NCI-H82 (cell line): ENCODE data around the gene ST7.
A peak's percentile ranks its signal among the peaks of the same experiment; 100 is the strongest.

Experiments used
- DNase-seq: peaks from one replicate; lab custom pipeline; 2025; lab: John Stamatoyannopoulos, UW

ST7 gene

DNA sequence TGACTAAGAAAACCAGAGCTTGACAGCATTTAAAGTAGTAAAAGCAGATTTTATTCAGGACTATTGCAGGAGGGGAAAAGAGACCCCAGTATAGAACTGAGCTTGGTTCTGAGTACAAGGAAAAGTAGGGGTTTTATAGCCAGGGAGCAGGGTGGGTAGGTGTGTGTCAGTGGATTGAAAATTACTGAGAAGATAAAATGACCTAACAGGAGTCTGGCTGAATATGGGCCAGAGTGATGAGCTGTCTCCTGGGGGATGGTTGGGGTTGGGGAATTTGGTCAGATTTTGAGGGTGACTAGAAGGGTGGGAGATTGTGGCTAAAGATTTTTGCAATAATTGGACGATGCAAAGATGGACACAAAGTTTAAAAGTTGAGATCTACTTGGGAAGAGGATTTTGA lies 114.0 kb downstream of the ST7 start:
- DNase-seq = no peak

DNA sequence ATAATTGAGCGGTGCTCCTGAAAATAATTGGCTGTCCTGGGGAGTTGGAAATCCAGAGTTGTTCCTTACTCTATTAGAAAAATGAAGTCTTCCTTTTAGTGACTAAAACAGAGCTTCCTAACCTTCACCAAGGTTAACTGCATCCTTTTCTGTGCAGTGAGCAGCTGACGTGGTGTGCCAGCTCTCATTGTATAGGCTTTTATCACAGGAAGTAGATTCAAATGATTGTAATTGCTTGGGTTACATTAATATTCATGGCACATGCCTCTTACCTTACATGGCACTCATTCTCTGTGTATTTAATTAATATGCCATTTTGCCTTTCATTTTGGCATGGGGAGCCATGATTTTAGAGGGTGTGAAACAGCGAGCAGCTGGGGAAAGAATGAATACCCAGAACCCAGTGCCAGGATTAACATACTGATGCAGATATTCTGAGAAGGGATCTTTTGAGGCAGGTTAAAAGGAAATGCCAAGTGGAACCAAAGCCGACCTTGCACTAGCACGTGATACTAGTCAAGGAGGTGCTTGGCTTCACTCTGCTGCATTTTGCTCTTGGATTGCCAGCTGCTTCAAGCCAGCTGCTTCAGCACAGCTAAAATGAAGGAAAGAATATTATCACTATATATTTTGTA lies 115.3 kb downstream of the ST7 start:
- no peak for DNase-seq

DNA sequence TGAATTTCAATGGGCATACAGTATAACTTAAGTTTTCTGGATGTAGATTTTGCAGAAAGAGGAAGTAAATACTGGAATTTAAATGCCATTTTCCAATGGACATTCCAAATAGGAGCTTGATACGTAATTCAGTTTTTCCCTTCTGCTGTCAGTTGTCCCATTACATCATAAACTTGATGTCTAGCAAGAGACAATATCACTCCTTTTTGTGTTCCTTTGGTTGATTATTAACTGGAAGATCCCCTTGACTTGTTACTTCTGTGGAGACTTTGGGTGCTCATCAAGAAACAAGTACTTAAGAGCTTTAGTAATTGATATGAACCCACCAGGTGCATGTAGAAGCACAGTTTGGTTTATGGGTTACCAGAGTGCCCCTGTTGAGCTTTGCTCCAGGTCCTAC lies 116.1 kb downstream of the ST7 start:
- DNase-seq = no peak

GRCh38 chr7:117071551-117071950 lies 118.2 kb downstream of the ST7 start:
- DNase-seq = no peak

- peak; percentile 39 for DNase-seq
Measured at GRCh38 chr7:117072620-117073118, 119.4 kb downstream of the ST7 start.

DNA sequence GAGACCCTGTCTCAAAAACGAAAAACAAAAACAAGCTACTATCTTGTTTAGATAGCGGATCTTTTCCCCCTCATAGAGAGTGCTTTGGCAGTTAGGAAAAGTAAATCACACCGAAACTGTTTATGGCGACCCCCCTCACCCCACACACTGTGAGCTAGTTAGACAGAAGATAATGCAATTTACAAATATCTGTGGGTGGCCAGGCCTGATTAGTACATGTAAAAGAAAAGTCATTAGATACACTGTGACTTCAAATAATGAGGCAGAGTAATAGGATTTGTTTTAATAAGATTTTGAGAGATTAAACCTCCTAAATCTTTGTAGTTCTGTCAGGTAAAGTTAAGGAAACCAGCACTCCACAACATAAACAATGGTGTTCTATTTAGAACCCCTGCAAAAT lies 121.1 kb downstream of the ST7 start:
- peak; percentile 93 for DNase-seq

GRCh38 chr7:117075934-117076333 lies 122.6 kb downstream of the ST7 start:
- DNase-seq = no peak

DNA sequence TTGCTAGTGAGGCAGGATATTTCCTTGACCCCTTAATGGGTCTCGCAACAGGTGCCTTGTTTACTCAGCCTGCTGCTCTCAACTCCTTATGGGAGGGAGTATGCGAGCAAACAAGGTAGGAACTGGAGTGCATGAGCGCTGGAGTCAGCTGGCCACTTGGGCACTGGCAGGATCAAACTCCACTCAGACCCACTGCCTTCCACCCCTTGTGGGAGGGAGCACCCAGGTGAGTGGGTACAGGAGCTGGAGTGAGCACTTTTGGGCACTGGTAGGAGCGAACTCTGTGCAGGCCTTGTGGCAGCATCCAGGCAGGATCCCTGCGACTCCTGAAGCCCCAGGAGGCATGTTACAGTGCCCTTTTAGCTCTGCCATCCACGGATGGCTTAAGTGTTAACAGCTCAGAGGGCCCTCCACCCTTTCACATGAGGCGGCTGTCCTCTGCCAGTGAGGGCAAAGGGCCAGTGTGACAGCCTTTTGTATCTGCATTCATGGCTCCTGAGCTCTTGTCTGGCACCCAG lies 123.2 kb downstream of the ST7 start:
- no peak for DNase-seq

DNA sequence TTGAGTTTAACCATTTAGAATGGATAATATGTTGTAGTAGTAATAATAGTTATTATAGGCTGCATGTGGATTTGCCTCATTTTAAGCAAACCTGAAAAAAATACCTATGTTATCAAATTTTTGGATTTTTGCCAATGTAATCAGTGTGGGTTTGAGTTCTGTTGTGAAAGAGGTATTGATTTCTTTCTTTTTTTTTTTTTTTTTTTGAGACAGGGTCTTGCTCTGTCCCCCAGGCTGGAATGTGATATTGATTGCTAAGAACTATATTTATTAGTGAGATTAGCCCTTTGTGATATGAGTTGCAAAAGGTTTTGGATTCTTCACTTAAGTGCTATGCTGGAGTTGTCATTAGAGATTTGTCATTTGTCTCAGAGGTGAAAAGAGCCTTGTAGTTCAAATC lies 124.4 kb downstream of the ST7 start:
- DNase-seq = no peak

- no peak for DNase-seq
Measured at GRCh38 chr7:117082647-117083046, 129.3 kb downstream of the ST7 start.

GRCh38 chr7:117083648-117084047 lies 130.3 kb downstream of the ST7 start:
- peak; percentile 3 for DNase-seq

DNA sequence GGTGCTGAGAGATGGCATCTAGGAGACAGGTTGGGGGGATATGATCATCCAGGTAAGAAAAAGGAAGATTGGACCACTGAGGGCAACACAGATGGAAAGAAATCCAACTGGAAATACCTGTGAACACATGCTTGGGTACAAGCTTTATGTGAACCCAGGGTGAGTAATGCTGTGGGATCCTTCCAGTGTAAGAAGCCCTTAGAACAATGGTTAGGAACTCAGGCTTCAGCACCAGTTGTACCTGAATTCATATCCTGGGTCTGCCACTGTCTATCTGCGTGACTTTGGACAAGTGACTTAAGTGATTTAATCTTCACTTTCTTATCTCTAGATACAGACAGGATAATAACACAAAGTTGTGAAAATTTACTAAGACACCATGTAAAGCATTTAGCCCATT lies 131.0 kb downstream of the ST7 start:
- DNase-seq = no peak

DNA sequence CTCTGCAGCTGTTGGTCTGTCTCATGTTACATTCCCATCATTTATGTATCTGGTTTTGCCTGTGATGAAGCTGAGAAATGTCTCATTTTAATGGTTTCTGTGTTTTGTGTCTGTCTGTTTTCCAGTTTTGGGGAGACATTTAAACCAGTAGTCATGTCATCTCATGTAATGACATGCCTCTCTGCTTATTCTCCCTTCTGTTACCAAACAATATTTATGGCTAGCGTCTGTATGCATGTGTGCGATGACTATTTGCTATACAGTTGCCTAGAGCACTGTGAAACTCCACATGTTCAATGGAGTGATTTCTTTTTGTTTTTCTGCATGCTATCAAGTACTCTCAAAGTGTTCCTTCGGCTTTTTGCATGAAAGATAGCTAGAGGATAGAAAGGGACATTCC lies 132.0 kb downstream of the ST7 start:
- DNase-seq = no peak

DNA sequence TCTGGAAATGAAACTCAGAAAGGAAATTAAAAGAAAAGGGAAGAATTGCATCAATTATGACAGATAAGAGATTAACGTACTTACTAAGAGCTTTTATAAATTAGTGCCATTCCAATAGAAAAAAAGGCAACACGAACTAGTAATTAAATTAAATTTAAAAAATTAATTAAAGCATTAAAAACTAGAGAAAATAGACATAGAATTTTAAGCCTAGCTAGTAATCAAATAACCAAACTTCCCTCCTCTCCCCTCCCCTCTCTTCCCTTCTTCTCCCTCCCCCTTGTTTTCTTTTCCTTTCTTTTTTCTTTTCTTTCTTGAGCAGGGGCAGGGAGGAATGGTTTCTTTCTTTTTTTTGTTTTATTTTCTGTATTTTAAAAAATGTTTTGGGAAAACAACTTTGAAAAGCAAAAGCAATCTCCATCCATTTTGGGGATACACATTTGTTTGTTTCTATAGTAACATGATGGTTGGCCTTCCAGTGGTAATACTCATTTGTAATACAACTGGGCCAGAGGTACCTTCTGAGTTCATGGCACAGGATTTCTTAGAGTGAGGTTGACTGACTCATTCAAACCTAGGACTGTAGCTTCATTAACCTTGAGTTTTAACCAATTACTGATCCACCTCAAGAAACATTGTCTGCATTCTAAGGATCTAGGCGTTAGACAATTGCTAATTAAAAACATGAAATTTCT lies 132.6 kb downstream of the ST7 start:
- no peak for DNase-seq

GRCh38 chr7:117086788-117087187 lies 133.5 kb downstream of the ST7 start:
- DNase-seq = no peak

DNA sequence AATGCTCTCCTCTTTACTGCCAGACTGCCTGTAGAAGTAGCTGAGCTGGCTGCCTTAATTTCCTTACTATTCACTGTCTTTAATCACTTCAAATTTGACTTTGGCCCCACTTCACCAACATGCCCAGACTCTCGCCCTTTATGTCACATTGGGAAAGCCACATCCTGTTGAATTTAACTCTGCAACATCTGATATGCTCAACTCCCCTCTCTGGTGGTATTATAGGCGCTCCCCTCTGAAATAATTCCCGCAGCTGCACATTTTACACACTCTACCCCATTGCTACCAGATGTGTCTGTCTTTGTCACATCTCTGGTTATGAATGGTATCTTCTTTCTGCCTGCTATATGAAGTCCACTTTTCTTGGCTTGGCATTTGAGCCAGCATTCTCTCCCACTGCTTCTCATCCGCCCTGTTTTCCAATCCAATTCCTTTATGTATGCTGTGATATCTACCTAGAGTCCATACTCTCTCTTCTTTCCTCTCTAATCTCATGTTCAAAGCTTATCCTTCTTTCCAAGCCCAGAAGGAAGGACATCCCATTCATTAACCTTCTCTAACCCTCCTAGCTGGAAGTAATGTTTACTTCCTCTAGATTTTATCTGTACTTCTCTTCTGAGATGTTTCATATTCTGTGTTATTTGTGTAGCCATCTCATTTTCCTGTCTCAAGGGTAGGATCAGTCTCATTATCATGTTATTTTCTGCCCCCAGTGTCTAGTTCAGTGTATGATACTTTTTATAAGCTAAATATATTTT lies 134.5 kb downstream of the ST7 start:
- no peak for DNase-seq

GRCh38 chr7:117088623-117089194 lies 135.4 kb downstream of the ST7 start:
- DNase-seq = no peak

GRCh38 chr7:117090791-117091190 lies 137.5 kb downstream of the ST7 start:
- DNase-seq = no peak

DNA sequence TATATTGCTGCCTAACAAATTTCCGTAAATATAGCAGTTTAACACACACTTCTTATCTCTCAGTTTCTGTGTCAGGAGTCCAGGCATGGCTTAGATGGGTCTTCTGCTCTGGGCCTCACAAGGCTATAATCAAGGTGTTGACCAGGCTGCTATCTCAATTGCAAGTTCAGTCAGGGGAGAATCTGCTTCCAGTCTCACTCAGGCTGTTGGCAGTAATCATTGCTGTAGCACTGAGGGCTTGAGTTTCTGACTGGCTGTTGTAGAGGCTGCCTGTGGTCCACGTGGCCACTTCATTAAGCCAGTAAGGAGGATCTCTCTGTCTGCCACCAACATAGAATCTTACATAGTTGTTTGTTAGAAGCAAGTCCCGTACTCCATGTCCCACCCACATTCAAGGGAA lies 138.4 kb downstream of the ST7 start:
- DNase-seq = no peak

DNA sequence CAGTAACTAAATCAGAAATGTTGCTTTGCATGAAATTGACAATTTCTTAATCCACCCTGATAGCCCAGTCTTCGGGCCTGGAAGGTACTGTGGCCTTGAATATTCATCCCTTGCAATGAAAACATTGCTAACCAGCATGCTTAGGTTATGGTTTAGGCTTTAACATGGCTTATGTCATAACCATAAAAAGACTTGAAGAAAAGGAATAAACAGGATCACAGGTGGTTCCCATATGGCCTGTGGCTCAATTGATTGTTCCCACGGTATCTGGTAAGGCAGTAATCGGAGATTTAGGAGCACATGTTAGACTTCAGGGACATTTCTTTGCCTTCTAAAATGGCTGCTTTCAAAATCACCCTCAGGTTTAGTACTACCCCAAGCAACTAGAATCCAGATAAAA lies 139.5 kb downstream of the ST7 start:
- peak; percentile 10 for DNase-seq

DNA sequence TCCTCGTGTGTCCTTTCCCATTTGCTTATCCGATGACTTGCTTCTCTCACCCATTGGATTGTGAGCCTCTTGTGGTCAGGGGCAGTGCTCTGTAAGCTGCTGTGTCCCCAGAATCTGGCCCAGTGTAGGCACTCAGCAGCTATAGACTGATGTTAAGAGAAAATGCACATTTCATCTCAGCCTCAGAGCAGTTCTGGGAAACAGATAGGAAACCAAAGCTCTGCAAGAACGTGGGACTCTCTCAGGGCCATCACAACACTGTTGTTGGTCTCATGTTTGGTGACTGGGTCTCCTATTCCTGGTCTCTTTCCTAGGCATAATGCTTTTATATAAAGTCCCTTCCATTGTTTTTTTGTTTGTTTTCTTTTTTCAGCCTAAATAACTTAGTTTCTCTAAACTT lies 141.2 kb downstream of the ST7 start:
- DNase-seq = no peak

DNA sequence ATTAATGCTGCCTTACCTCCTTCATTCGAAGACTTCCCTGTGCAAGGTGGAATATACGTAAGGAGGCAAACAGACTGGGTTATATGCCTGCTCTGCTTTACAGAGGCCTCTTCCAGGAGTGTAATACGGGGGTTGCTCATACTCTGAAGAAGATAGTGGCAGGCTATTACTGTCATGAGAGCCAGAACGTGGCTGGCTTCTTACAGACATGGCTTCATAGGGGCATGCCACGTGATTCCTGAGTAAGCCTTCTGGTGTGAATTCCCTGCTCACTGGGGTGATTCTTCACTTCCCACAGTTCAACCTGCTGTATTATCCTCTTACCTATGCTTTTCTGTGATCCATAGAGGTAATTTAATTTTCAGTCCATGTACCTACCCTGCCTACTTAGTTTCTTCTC lies 141.8 kb downstream of the ST7 start:
- DNase-seq = no peak

DNA sequence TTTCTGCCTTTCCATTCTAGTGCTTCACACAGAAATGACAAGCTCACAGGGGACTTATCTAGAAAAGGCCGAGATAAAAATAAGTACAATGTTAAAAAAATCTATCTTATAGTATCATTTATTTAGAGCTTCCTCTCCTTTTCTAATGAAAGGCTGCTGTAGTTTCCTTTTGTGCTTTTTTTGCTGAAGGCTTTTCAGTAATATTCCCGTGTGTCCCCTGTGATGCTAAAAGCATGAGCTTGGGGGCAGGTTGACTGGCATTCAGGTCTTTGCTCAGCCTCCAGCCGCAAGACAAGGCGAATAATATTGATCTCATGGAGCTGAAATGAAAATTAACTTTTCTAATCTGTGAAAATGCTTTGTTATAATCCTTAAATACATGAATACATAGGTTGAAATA lies 143.0 kb downstream of the ST7 start:
- no peak for DNase-seq
